ENCODE measurements around the gene C14orf93.
"Not testable (repeated sequence)": the region's sequence is repeated elsewhere in the genome, so short reads cannot be mapped to it uniquely, and the experiment has no call there.

The C14orf93 gene

DNA sequence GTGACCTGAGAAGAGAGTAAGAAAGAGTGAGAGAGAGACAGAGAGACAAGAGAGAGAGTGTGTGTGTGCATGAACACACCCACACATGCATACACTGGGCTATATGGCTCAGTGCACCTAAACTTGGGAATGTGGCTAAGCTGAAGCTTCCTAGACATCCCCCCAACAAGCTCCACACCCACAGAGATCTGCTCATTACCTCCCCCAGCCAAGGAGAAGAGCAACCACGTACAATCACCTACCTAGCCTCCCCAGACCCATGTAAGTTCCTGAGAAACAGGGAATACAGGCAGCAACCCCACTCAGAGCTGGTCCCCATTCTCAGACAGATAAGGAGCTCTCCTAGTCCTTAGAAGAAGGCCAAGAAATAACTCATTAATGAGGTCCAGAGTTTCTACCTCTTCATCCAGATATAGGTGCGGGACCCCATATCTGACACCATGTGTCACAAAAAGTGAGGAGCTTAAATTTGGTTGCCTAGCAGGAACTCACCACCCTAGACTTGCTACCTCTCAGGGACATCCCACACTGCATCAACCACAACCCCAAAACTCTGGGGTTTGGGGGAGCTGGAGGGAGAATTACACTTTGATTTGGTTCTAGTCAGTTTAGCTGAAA is 37.5 kb downstream of the C14orf93 start:
- Mint-ChIP-seq H3K27me3 (ENCODE audit: low read depth, poor library complexity) (peaks cover 6% of the 10 kb centered on the region), H3K9me3 (no peaks in the 10 kb centered on the region), H3K36me3 (ENCODE audit: low read depth) (peaks cover 69% of the 10 kb centered on the region), H3K4me1 (peaks cover 34% of the 10 kb centered on the region), H3K4me3 (no peak overlapping the region), H3K27ac (peak overlapping the region; percentile 79)
- no peak for DNase-seq
- TF ChIP-seq, protein P1, sequence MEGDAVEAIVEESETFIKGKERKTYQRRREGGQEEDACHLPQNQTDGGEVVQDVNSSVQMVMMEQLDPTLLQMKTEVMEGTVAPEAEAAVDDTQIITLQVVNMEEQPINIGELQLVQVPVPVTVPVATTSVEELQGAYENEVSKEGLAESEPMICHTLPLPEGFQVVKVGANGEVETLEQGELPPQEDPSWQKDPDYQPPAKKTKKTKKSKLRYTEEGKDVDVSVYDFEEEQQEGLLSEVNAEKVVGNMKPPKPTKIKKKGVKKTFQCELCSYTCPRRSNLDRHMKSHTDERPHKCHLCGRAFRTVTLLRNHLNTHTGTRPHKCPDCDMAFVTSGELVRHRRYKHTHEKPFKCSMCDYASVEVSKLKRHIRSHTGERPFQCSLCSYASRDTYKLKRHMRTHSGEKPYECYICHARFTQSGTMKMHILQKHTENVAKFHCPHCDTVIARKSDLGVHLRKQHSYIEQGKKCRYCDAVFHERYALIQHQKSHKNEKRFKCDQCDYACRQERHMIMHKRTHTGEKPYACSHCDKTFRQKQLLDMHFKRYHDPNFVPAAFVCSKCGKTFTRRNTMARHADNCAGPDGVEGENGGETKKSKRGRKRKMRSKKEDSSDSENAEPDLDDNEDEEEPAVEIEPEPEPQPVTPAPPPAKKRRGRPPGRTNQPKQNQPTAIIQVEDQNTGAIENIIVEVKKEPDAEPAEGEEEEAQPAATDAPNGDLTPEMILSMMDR (IDR thresholded peaks at IDR 0.05) = no peak

DNA sequence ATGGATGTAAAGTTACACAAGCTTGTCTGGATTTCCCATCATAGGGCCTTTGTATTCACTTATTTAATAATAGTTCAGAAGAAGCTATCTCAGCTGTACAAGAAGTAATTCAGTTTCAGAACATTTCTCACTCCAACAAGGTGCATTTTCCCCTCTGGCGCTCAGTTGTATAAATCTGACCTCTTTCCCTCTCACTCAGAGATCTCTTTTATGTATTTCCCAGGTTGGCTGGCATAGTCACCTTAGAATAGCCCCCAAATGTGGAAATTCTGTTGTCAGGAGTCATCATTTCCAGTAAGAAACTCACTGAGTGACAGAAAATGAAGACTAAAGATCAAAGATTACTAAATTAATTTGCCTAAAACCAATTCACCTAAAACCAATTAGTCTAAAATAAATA is 38.8 kb downstream of the C14orf93 start:
- H3K9me3 Mint-ChIP-seq = no peaks in the 10 kb centered on the region
- peaks cover 21% of the 10 kb centered on the region for H3K4me1 Mint-ChIP-seq
- no peak for DNase-seq
- no peak overlapping the region for H3K4me3 Mint-ChIP-seq
- TF ChIP-seq, protein P1 (IDR thresholded peaks at IDR 0.05) = no peak
- H3K36me3 Mint-ChIP-seq (ENCODE audit: low read depth) = peaks cover 65% of the 10 kb centered on the region
- no peak overlapping the region for H3K27ac Mint-ChIP-seq
- peaks cover 6% of the 10 kb centered on the region for H3K27me3 Mint-ChIP-seq (ENCODE audit: low read depth, poor library complexity)

DNA sequence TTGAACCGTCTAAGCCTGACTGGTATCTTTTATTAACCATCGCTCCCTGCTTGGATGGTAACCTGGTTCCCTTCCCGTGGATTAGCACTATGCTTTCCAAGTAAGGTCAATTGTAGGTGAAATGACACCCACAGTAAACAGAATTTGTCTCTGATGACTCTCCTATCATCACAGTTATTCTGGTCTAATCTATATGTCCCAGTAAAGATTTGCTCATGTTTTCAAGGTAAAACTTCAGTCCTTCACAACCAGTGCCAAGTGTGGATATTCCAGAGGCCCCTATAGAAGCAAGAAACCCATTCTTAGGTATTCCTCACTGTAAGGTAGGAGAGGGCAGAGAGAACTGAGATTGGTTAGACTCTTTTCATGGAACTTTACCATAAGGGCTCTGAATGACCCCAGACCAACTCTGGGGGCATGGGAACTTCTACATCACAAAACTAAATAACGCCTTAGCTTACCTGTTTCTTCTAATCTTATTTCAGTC is 43.1 kb downstream of the C14orf93 start:
- peaks cover 31% of the 10 kb centered on the region for H3K36me3 Mint-ChIP-seq (ENCODE audit: low read depth)
- DNase-seq = no peak
- no peaks in the 10 kb centered on the region for H3K9me3 Mint-ChIP-seq
- no peaks in the 10 kb centered on the region for H3K27me3 Mint-ChIP-seq (ENCODE audit: low read depth, poor library complexity)
- H3K27ac Mint-ChIP-seq = peak overlapping the region; percentile 64
- TF ChIP-seq, protein P1 (IDR thresholded peaks at IDR 0.05) = no peak
- H3K4me3 Mint-ChIP-seq = no peak overlapping the region
- H3K4me1 Mint-ChIP-seq = no peaks in the 10 kb centered on the region

GRCh38 chr14:22965916-22966782 is 43.8 kb downstream of the C14orf93 start:
- DNase-seq; H3K27me3 Mint-ChIP-seq (ENCODE audit: low read depth, poor library complexity); H3K4me3 Mint-ChIP-seq; H3K4me1 Mint-ChIP-seq; H3K9me3 Mint-ChIP-seq: not testable (repeated sequence)
- H3K36me3 Mint-ChIP-seq (ENCODE audit: low read depth) = peaks cover 24% of the 10 kb centered on the region
- peak overlapping the region; percentile 64 for H3K27ac Mint-ChIP-seq

GRCh38 chr14:22962061-22962676 is 47.8 kb downstream of the C14orf93 start:
- Mint-ChIP-seq H3K9me3 (no peaks in the 10 kb centered on the region), H3K4me3 (no peak overlapping the region), H3K27ac (no peak overlapping the region), H3K36me3 (ENCODE audit: low read depth) (peaks cover 3% of the 10 kb centered on the region), H3K27me3 (ENCODE audit: low read depth, poor library complexity) (no peaks in the 10 kb centered on the region), H3K4me1 (no peaks in the 10 kb centered on the region)
- TF ChIP-seq, protein P1 (IDR thresholded peaks at IDR 0.05) = no peak
- no peak for DNase-seq

Measured in nephron progenitor cell (in vitro differentiated cells).